GM13976 (cell line): ENCODE data around the gene ITIH4.

Experiments
- DNase-seq: peaks from one replicate; pipeline ENCODE4 v3.0.0; 2012; ENCODE audit warnings: low spot score
- in situ Hi-C: fragments of 300-500 bp; cut with MboI; formaldehyde crosslinking; loops from one replicate; pipeline ENCODE4 v1.12.0; 2022; ENCODE audit warnings: low sequenced_read_pairs, mixed read lengths, inconsistent platforms; ENCODE audit not compliant: unreplicated experiment
- TF ChIP-seq, protein P1 (sequence below): IDR thresholded peaks from 2 replicates; pipeline ENCODE4 v1.5.1; 2012; ENCODE audit warnings: borderline replicate concordance, mild to moderate bottlenecking; ENCODE audit not compliant: insufficient read depth; ENCODE audit errors: extremely low read depth, missing control alignments, control extremely low read depth

ITIH4 gene

GRCh38 chr3:52865994-52866393 lies 35.5 kb upstream of the ITIH4 start:
- TF ChIP-seq, protein P1, sequence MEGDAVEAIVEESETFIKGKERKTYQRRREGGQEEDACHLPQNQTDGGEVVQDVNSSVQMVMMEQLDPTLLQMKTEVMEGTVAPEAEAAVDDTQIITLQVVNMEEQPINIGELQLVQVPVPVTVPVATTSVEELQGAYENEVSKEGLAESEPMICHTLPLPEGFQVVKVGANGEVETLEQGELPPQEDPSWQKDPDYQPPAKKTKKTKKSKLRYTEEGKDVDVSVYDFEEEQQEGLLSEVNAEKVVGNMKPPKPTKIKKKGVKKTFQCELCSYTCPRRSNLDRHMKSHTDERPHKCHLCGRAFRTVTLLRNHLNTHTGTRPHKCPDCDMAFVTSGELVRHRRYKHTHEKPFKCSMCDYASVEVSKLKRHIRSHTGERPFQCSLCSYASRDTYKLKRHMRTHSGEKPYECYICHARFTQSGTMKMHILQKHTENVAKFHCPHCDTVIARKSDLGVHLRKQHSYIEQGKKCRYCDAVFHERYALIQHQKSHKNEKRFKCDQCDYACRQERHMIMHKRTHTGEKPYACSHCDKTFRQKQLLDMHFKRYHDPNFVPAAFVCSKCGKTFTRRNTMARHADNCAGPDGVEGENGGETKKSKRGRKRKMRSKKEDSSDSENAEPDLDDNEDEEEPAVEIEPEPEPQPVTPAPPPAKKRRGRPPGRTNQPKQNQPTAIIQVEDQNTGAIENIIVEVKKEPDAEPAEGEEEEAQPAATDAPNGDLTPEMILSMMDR: no peak
- no peak for DNase-seq
- in situ Hi-C loops: no loop called here

DNA sequence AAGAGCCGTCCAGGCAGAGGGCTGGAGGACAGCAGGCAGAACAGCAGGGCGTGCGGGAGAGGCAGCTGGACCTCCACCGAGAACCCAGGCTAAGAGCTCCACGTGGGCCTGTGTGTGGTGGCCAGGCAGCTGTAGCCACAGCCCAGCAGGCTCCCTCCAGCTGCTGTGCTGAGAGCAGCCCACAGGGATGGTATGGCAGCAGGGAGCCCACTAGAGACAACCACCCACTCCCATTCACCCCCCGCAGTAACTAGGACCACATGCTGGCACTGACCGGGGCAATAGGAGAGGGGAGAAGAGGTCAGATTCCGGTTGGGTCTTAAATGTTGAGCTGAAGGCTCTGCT lies 29.9 kb upstream of the ITIH4 start:
- no peak for DNase-seq
- TF ChIP-seq, protein P1: no peak
- in situ Hi-C loops: no loop called here

GRCh38 chr3:52859686-52860423 lies 29.4 kb upstream of the ITIH4 start:
- no peak for DNase-seq
- in situ Hi-C loops: no loop called here
- TF ChIP-seq, protein P1: no peak

DNA sequence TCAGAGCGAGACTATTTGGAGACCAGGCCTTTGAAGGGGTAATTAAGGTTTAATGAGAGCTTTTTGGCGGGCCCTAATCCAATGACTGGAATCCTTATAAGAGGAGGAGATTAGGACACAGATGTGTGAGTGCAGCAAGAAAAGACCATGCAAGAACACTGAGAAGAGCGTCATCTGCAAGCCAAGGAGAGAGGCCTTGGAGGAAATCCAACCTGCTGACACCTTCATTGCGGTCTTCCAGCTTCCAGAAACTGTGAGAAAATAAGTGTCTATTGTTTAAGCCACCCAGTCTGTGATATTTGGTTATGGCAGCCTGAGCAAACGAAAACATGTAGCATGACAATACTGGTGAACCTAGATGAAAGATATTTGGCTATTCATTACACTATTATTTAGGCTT lies 27.4 kb upstream of the ITIH4 start:
- in situ Hi-C loops: no loop called here
- TF ChIP-seq, protein P1: no peak

GRCh38 chr3:52857133-52857532 lies 26.7 kb upstream of the ITIH4 start:
- DNase-seq: no peak
- in situ Hi-C loops: no loop called here
- TF ChIP-seq, protein P1: no peak

More for the DNA sequence above, 27.4 kb upstream of the ITIH4 start:
- DNase-seq: no peak

DNA sequence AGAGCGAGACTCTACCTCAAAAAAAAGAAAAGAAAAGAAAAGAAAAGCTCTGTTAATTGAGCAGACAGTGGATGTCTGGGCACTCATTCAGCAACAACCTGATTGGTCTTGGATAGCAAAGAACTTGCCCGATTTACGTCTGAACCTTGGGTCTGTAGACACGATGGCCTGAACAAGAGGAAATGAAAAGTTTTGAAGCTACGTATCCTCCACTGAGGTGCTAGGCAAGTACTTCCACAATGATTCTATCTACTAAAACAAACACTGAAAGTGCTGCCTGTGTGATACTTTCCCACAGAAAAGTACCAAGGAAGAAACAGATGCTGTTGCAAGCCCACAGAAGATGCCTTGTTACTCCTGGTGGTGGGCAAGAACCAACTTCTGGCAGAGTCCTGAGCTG lies 26.2 kb upstream of the ITIH4 start:
- no peak for DNase-seq
- TF ChIP-seq, protein P1: no peak
- in situ Hi-C loops: no loop called here

DNA sequence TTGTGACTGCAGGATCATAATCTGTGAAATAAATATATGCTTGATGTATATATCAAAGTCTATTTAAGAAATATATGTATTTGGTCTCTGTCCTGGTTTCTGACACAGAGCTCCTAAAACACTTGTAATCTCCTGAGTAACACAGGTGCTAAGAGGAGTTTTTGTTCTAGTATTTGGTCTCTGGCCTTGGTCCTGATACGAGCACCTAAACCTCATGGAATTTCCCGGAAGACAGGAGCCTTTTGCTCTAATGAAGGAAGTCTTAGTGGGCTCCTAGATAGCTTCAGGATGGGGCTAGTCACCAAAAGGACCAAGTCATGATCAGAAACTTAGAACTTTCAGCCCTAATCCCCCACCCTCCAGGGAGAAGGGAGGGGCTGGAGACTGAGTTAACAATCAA lies 23.5 kb upstream of the ITIH4 start:
- DNase-seq: no peak
- in situ Hi-C loops: no loop called here

More for the DNA sequence above, 23.5 kb upstream of the ITIH4 start:
- TF ChIP-seq, protein P1: no peak
